ENCODE measurements around the gene FAT3.

GRCh38 chr11:92253421-92253820 lies 28.8 kb downstream of the FAT3 start:
- no peak for TF ChIP-seq CTCF (IDR thresholded peaks at IDR 0.05; ENCODE audit: poor library complexity, severe bottlenecking)
- TF ChIP-seq EZH2 (IDR thresholded peaks at IDR 0.05; ENCODE audit: borderline replicate concordance, insufficient read depth, low read length, poor library complexity, severe bottlenecking), result no peak
- TF ChIP-seq REST (IDR thresholded peaks at IDR 0.05; ENCODE audit: borderline replicate concordance), result no peak

Data from neural cell (in vitro differentiated cells).